NB4 (cell line): ENCODE measurements around the gene GPR107.

Experiments
- POLR2A ChIP-seq: IDR thresholded peaks from 2 replicates; pipeline ENCODE4 v1.6.1; 2011; ENCODE audit warnings: mild to moderate bottlenecking; ENCODE audit not compliant: insufficient read length; ENCODE audit errors: extremely low read depth
- TF ChIP-seq, protein P1 (sequence below): IDR thresholded peaks from one replicate; pipeline ENCODE4 v1.5.1; 2012; ENCODE audit warnings: low read depth, low read length

DNA sequence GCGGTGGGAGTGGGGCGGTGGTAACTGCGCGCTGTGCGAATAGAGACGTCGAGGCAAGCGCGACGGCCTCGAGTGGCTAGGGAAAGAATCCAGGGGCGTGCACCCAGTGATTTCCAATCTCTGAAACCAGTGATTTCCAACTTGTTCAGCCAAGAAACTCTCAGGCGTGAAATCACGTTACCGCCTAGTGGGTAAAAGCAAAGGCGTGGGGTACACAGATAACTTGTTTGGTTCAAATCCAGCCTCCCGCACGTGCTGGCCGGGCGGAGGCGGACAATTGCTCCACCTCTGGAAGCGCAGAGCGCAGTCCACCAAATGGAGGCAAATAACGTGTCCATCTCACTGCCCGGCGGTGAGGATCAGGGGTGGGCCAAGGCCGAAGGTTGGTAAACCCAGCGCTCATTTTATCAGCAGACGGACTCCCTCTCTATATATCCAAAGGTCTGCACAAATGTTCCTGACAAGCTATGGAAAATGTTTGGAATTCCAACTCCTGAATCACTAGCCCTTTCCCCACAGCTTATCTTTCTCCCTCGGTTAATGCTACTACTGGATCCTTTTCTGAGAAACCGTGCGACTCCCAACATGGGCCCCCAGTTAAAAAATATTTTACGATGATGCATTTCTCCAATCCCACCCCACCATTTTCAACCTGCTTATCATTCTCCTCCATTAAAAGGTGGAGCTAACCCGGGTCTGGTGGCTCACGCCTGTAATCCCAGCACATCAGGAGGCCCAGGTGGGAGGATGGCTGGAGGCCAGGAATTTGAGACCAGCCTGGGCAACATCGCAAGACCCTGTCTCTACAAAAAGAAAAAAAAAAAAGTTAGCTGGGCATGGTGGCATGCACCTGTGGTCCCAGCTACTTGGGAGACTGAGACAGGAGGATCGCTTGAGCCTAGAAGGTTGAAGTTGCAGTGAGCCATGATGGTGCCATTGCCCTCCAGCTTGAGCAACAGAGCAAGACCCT is 9.8 kb upstream of the GPR107 start:
- TF ChIP-seq, protein P1, sequence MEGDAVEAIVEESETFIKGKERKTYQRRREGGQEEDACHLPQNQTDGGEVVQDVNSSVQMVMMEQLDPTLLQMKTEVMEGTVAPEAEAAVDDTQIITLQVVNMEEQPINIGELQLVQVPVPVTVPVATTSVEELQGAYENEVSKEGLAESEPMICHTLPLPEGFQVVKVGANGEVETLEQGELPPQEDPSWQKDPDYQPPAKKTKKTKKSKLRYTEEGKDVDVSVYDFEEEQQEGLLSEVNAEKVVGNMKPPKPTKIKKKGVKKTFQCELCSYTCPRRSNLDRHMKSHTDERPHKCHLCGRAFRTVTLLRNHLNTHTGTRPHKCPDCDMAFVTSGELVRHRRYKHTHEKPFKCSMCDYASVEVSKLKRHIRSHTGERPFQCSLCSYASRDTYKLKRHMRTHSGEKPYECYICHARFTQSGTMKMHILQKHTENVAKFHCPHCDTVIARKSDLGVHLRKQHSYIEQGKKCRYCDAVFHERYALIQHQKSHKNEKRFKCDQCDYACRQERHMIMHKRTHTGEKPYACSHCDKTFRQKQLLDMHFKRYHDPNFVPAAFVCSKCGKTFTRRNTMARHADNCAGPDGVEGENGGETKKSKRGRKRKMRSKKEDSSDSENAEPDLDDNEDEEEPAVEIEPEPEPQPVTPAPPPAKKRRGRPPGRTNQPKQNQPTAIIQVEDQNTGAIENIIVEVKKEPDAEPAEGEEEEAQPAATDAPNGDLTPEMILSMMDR: no peak
- TF ChIP-seq POLR2A: no peak
